ENCODE measurements around the gene GALNT16.

- TF ChIP-seq CTCF (IDR thresholded peaks at IDR 0.05; ENCODE audit: borderline replicate concordance, extremely low read depth, low read length, poor library complexity, severe bottlenecking) (no peak), EZH2 (IDR thresholded peaks at IDR 0.05; ENCODE audit: borderline replicate concordance, low read depth, low read length, severe bottlenecking) (no peak)
Measured at GRCh38 chr14:69328317-69328716, 68.4 kb downstream of the GALNT16 start.
